ENCODE data around the gene SOX6.

The SOX6 gene

GRCh38 chr11:16126362-16126761 is 230.0 kb downstream of the SOX6 start:
- Histone ChIP-seq H4K20me1 (ENCODE audit: insufficient read depth, low read length) (no peaks in the 10 kb centered on the region), H3K27ac (ENCODE audit: low read depth, low read length, poor library complexity, severe bottlenecking) (no peak overlapping the region), H3K9me2 (ENCODE audit: low read depth, low read length) (no peaks in the 10 kb centered on the region), H3K4me2 (ENCODE audit: low read length) (no peak overlapping the region), H2AFZ (ENCODE audit: low read length) (no peak overlapping the region), H3K4me1 (ENCODE audit: insufficient read depth, low read length, severe bottlenecking) (no peaks in the 10 kb centered on the region), H3K27me3 (ENCODE audit: insufficient read depth, low read length) (no peaks in the 10 kb centered on the region), H3K9ac (ENCODE audit: low read length) (no peak overlapping the region), H3K9me3 (ENCODE audit: low read length) (no peaks in the 10 kb centered on the region), H3K79me2 (ENCODE audit: insufficient read depth, low read length) (no peaks in the 10 kb centered on the region), H3K36me3 (ENCODE audit: insufficient read depth, low read length) (no peaks in the 10 kb centered on the region), H3F3A (ENCODE audit: insufficient read depth, low read length) (no peaks in the 10 kb centered on the region), H3K4me3 (ENCODE audit: low read depth, low read length, poor library complexity, severe bottlenecking) (no peak overlapping the region)
- TF ChIP-seq EZH2 (IDR thresholded peaks at IDR 0.05; ENCODE audit: borderline replicate concordance, low read length), result no peak
- TF ChIP-seq, protein P1, sequence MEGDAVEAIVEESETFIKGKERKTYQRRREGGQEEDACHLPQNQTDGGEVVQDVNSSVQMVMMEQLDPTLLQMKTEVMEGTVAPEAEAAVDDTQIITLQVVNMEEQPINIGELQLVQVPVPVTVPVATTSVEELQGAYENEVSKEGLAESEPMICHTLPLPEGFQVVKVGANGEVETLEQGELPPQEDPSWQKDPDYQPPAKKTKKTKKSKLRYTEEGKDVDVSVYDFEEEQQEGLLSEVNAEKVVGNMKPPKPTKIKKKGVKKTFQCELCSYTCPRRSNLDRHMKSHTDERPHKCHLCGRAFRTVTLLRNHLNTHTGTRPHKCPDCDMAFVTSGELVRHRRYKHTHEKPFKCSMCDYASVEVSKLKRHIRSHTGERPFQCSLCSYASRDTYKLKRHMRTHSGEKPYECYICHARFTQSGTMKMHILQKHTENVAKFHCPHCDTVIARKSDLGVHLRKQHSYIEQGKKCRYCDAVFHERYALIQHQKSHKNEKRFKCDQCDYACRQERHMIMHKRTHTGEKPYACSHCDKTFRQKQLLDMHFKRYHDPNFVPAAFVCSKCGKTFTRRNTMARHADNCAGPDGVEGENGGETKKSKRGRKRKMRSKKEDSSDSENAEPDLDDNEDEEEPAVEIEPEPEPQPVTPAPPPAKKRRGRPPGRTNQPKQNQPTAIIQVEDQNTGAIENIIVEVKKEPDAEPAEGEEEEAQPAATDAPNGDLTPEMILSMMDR (IDR thresholded peaks at IDR 0.05; ENCODE audit: low read length), result no peak

GRCh38 chr11:16125796-16126195 is 230.6 kb downstream of the SOX6 start:
- Histone ChIP-seq H3K27me3 (ENCODE audit: insufficient read depth, low read length) (no peaks in the 10 kb centered on the region), H3K79me2 (ENCODE audit: insufficient read depth, low read length) (no peaks in the 10 kb centered on the region), H3K9me3 (ENCODE audit: low read length) (no peaks in the 10 kb centered on the region), H3K4me1 (ENCODE audit: insufficient read depth, low read length, severe bottlenecking) (no peaks in the 10 kb centered on the region), H2AFZ (ENCODE audit: low read length) (no peak overlapping the region), H3K9ac (ENCODE audit: low read length) (no peak overlapping the region), H3K9me2 (ENCODE audit: low read depth, low read length) (no peaks in the 10 kb centered on the region), H3K27ac (ENCODE audit: low read depth, low read length, poor library complexity, severe bottlenecking) (no peak overlapping the region), H3K36me3 (ENCODE audit: insufficient read depth, low read length) (no peaks in the 10 kb centered on the region), H4K20me1 (ENCODE audit: insufficient read depth, low read length) (no peaks in the 10 kb centered on the region), H3F3A (ENCODE audit: insufficient read depth, low read length) (no peaks in the 10 kb centered on the region), H3K4me2 (ENCODE audit: low read length) (no peak overlapping the region), H3K4me3 (ENCODE audit: low read depth, low read length, poor library complexity, severe bottlenecking) (no peak overlapping the region)
- TF ChIP-seq EZH2 (IDR thresholded peaks at IDR 0.05; ENCODE audit: borderline replicate concordance, low read length), result no peak
- TF ChIP-seq, protein P1 (IDR thresholded peaks at IDR 0.05; ENCODE audit: low read length), result no peak

- Histone ChIP-seq H3K79me2 (ENCODE audit: insufficient read depth, low read length) (no peaks in the 10 kb centered on the region), H3K27me3 (ENCODE audit: insufficient read depth, low read length) (no peaks in the 10 kb centered on the region), H3K9me2 (ENCODE audit: low read depth, low read length) (no peaks in the 10 kb centered on the region), H3K4me3 (ENCODE audit: low read depth, low read length, poor library complexity, severe bottlenecking) (no peak overlapping the region), H4K20me1 (ENCODE audit: insufficient read depth, low read length) (no peaks in the 10 kb centered on the region), H3K4me2 (ENCODE audit: low read length) (no peak overlapping the region), H3K36me3 (ENCODE audit: insufficient read depth, low read length) (no peaks in the 10 kb centered on the region), H3K9me3 (ENCODE audit: low read length) (no peaks in the 10 kb centered on the region), H3F3A (ENCODE audit: insufficient read depth, low read length) (no peaks in the 10 kb centered on the region), H3K9ac (ENCODE audit: low read length) (no peak overlapping the region), H3K27ac (ENCODE audit: low read depth, low read length, poor library complexity, severe bottlenecking) (no peak overlapping the region), H2AFZ (ENCODE audit: low read length) (no peak overlapping the region), H3K4me1 (ENCODE audit: insufficient read depth, low read length, severe bottlenecking) (no peaks in the 10 kb centered on the region)
- TF ChIP-seq, protein P1 (IDR thresholded peaks at IDR 0.05; ENCODE audit: low read length), result no peak
- no peak for TF ChIP-seq EZH2 (IDR thresholded peaks at IDR 0.05; ENCODE audit: borderline replicate concordance, low read length)
Measured at GRCh38 chr11:16124390-16124789, 232.0 kb downstream of the SOX6 start.
